ENCODE measurements around the gene AAGAB. TPM values are rescaled to one million over a fixed set of nuclear protein-coding genes. Genes with fewer than 3 reads are reported as not detected.

Gene AAGAB
- total and polyA plus RNA-seq, 2 donors: 21.5 to 27.3 TPM

- no peak for DNase-seq (ENCODE audit: extremely low spot score)
- H3K4me1 ChIP-seq (ENCODE audit: insufficient read depth): no peaks in the 10 kb centered on the region
- H3K27ac ChIP-seq (ENCODE audit: low read depth): no peak overlapping the region
- no peaks in the 10 kb centered on the region for H3K36me3 ChIP-seq (ENCODE audit: insufficient read depth)
- no peak overlapping the region for H3K4me3 ChIP-seq (ENCODE audit: low read depth, low read length)
- WGBS: 90% methylated on average over 3 of the region's 3 CpGs
Observed at GRCh38 chr15:67195305-67195704, 59.2 kb downstream of the AAGAB start.

- DNase-seq (ENCODE audit: extremely low spot score): no peak
- whole genome bisulfite sequencing: 77% methylated on average over 9 of the region's 9 CpGs
- no peak overlapping the region for H3K4me3 ChIP-seq (ENCODE audit: low read depth, low read length)
- H3K36me3 ChIP-seq (ENCODE audit: insufficient read depth): no peaks in the 10 kb centered on the region
- H3K27ac ChIP-seq (ENCODE audit: low read depth): peak overlapping the region; percentile 39
- no peaks in the 10 kb centered on the region for H3K4me1 ChIP-seq (ENCODE audit: insufficient read depth)
Observed at GRCh38 chr15:67194171-67195114, 60.0 kb downstream of the AAGAB start.

- no peaks in the 10 kb centered on the region for H3K36me3 ChIP-seq (ENCODE audit: insufficient read depth)
- H3K27ac ChIP-seq (ENCODE audit: low read depth): no peak overlapping the region
- no peak overlapping the region for H3K4me3 ChIP-seq (ENCODE audit: low read depth, low read length)
- H3K4me1 ChIP-seq (ENCODE audit: insufficient read depth): no peaks in the 10 kb centered on the region
- 44% methylated on average over 12 of the region's 12 CpGs for WGBS
- DNase-seq (ENCODE audit: extremely low spot score): no peak
Observed at GRCh38 chr15:67193223-67193990, 61.1 kb downstream of the AAGAB start.

GRCh38 chr15:67192185-67192820 is 62.2 kb downstream of the AAGAB start:
- WGBS: 94% methylated on average over 5 of the region's 5 CpGs
- no peaks in the 10 kb centered on the region for H3K36me3 ChIP-seq (ENCODE audit: insufficient read depth)
- no peak for DNase-seq (ENCODE audit: extremely low spot score)
- no peak overlapping the region for H3K4me3 ChIP-seq (ENCODE audit: low read depth, low read length)
- H3K27ac ChIP-seq (ENCODE audit: low read depth): no peak overlapping the region
- H3K4me1 ChIP-seq (ENCODE audit: insufficient read depth): no peaks in the 10 kb centered on the region

GRCh38 chr15:67190813-67191212 is 63.6 kb downstream of the AAGAB start:
- Histone ChIP-seq H3K27ac (ENCODE audit: low read depth) (no peak overlapping the region), H3K36me3 (ENCODE audit: insufficient read depth) (no peaks in the 10 kb centered on the region), H3K4me1 (ENCODE audit: insufficient read depth) (no peaks in the 10 kb centered on the region), H3K4me3 (ENCODE audit: low read depth, low read length) (no peak overlapping the region)
- no peak for DNase-seq (ENCODE audit: extremely low spot score)
- whole genome bisulfite sequencing: 91% methylated on average over 11 of the region's 11 CpGs

GRCh38 chr15:67190326-67190725 is 64.1 kb downstream of the AAGAB start:
- H3K4me1 ChIP-seq (ENCODE audit: insufficient read depth): no peaks in the 10 kb centered on the region
- H3K36me3 ChIP-seq (ENCODE audit: insufficient read depth): no peaks in the 10 kb centered on the region

GRCh38 chr15:67189326-67190051 is 65.0 kb downstream of the AAGAB start:
- Histone ChIP-seq H3K4me1 (ENCODE audit: insufficient read depth) (no peaks in the 10 kb centered on the region), H3K27ac (ENCODE audit: low read depth) (no peak overlapping the region), H3K36me3 (ENCODE audit: insufficient read depth) (no peaks in the 10 kb centered on the region), H3K4me3 (ENCODE audit: low read depth, low read length) (no peak overlapping the region)
- no peak for DNase-seq (ENCODE audit: extremely low spot score)
- 81% methylated on average over 26 of the region's 26 CpGs for WGBS

More at GRCh38 chr15:67190326-67190725, 64.1 kb downstream of the AAGAB start:
- no peak for DNase-seq (ENCODE audit: extremely low spot score)
- Histone ChIP-seq H3K27ac (ENCODE audit: low read depth) (no peak overlapping the region), H3K4me3 (ENCODE audit: low read depth, low read length) (no peak overlapping the region)
- WGBS: 92% methylated on average over 2 of the region's 2 CpGs

GRCh38 chr15:67188551-67189218 is 65.8 kb downstream of the AAGAB start:
- Histone ChIP-seq H3K27ac (ENCODE audit: low read depth) (no peak overlapping the region), H3K4me3 (ENCODE audit: low read depth, low read length) (no peak overlapping the region), H3K4me1 (ENCODE audit: insufficient read depth) (no peaks in the 10 kb centered on the region), H3K36me3 (ENCODE audit: insufficient read depth) (no peaks in the 10 kb centered on the region)
- 51% methylated on average over 8 of the region's 8 CpGs for WGBS
- peak; percentile 79 for DNase-seq (ENCODE audit: extremely low spot score)

- Histone ChIP-seq H3K27ac (ENCODE audit: low read depth) (no peak overlapping the region), H3K4me1 (ENCODE audit: insufficient read depth) (no peaks in the 10 kb centered on the region), H3K4me3 (ENCODE audit: low read depth, low read length) (no peak overlapping the region), H3K36me3 (ENCODE audit: insufficient read depth) (no peaks in the 10 kb centered on the region)
- 88% methylated on average over 12 of the region's 12 CpGs for WGBS
- no peak for DNase-seq (ENCODE audit: extremely low spot score)
Observed at GRCh38 chr15:67187351-67187854, 67.1 kb downstream of the AAGAB start.

- Histone ChIP-seq H3K4me1 (ENCODE audit: insufficient read depth) (no peaks in the 10 kb centered on the region), H3K27ac (ENCODE audit: low read depth) (no peak overlapping the region), H3K4me3 (ENCODE audit: low read depth, low read length) (no peak overlapping the region), H3K36me3 (ENCODE audit: insufficient read depth) (no peaks in the 10 kb centered on the region)
- 80% methylated on average over 4 of the region's 4 CpGs for WGBS
- no peak for DNase-seq (ENCODE audit: extremely low spot score)
Observed at GRCh38 chr15:67186688-67187087, 67.8 kb downstream of the AAGAB start.

GRCh38 chr15:67186226-67186649 is 68.2 kb downstream of the AAGAB start:
- 40% methylated on average over 6 of the region's 6 CpGs for WGBS
- Histone ChIP-seq H3K4me3 (ENCODE audit: low read depth, low read length) (no peak overlapping the region), H3K36me3 (ENCODE audit: insufficient read depth) (no peaks in the 10 kb centered on the region), H3K4me1 (ENCODE audit: insufficient read depth) (no peaks in the 10 kb centered on the region), H3K27ac (ENCODE audit: low read depth) (no peak overlapping the region)
- DNase-seq (ENCODE audit: extremely low spot score): no peak

- Histone ChIP-seq H3K27ac (ENCODE audit: low read depth) (peak overlapping the region; percentile 27), H3K36me3 (ENCODE audit: insufficient read depth) (no peaks in the 10 kb centered on the region), H3K4me3 (ENCODE audit: low read depth, low read length) (no peak overlapping the region), H3K4me1 (ENCODE audit: insufficient read depth) (no peaks in the 10 kb centered on the region)
- 70% methylated on average over 9 of the region's 9 CpGs for WGBS
- DNase-seq (ENCODE audit: extremely low spot score): no peak
Observed at GRCh38 chr15:67185621-67186225, 68.7 kb downstream of the AAGAB start.

All from urinary bladder (tissue), 4 donors.